IMR-90 (cell line): Measurements from ENCODE around the gene EIF4G3.

Experiments
- BHLHE40 ChIP-seq: fragments of 150-350 bp; IDR thresholded peaks from 2 replicates; pipeline ENCODE4 v1.6.1; 2016; ENCODE audit warnings: mild to moderate bottlenecking, low read depth, low read length
- CHD1 ChIP-seq: IDR thresholded peaks from 2 replicates; pipeline ENCODE4 v1.6.1; 2012; ENCODE audit warnings: low read depth, low read length, improper control_type of control experiment
- CTCF ChIP-seq: conservative IDR thresholded peaks from 2 replicates; pipeline ENCODE4 v1.5.1; 2012; ENCODE audit warnings: mild to moderate bottlenecking, low read depth, low read length, improper control_type of control experiment
- ELK1 ChIP-seq: fragments of 150-350 bp; IDR thresholded peaks from 2 replicates; pipeline ENCODE4 v1.6.1; 2016; ENCODE audit warnings: low read depth, mild to moderate bottlenecking, low read length, moderate library complexity, borderline replicate concordance
- FOS ChIP-seq: fragments of 150-350 bp; IDR thresholded peaks from 2 replicates; pipeline ENCODE4 v1.6.1; 2016; ENCODE audit warnings: low read depth, low read length
- MAFK ChIP-seq: IDR thresholded peaks from 2 replicates; pipeline ENCODE4 v1.6.1; 2012; ENCODE audit warnings: low read depth, low read length, improper control_type of control experiment
- MAZ ChIP-seq: IDR thresholded peaks from 2 replicates; pipeline ENCODE4 v1.6.1; 2012; ENCODE audit warnings: low read depth, mild to moderate bottlenecking, low read length, improper control_type of control experiment, moderate library complexity, borderline replicate concordance
- NFE2L2 ChIP-seq: fragments of 150-350 bp; IDR thresholded peaks from 2 replicates; pipeline ENCODE4 v1.6.1; 2016; ENCODE audit warnings: low read depth, mild to moderate bottlenecking, low read length
- POLR2A ChIP-seq: IDR thresholded peaks from 2 replicates; pipeline ENCODE4 v1.6.1; 2012; ENCODE audit warnings: mild to moderate bottlenecking, low read depth, low read length
- RAD21 ChIP-seq: IDR thresholded peaks from 2 replicates; pipeline ENCODE4 v1.6.1; 2012; ENCODE audit warnings: low read length, improper control_type of control experiment
- SMC3 ChIP-seq: fragments of 150-350 bp; IDR thresholded peaks from 2 replicates; pipeline ENCODE4 v1.6.1; 2016; ENCODE audit warnings: low read depth, mild to moderate bottlenecking, antibody characterized with exemption, low read length, moderate library complexity
- USF2 ChIP-seq: fragments of 150-350 bp; IDR thresholded peaks from 2 replicates; pipeline ENCODE4 v1.6.1; 2017; ENCODE audit warnings: mild to moderate bottlenecking, antibody characterized with exemption, low read length, low read depth

- TF ChIP-seq CTCF (no peak), USF2 (no peak), MAZ (no peak), POLR2A (no peak), FOS (no peak), BHLHE40 (no peak), CHD1 (no peak), MAFK (no peak), SMC3 (no peak), NFE2L2 (no peak), ELK1 (no peak), RAD21 (no peak)
These were observed 13.8 kb downstream of the EIF4G3 start for GRCh38 chr1:21162740-21163464.
